HEK293 (cell line): ENCODE measurements around the gene ADAMTSL2.

ENCODE experiments used
- AEBP2 ChIP-seq: fragments of 450-650 bp; formaldehyde crosslinking; IDR thresholded peaks from 2 replicates; pipeline ENCODE4 v1.5.1; 2016; ENCODE audit warnings: missing biosample characterization, missing genetic modification characterization, borderline replicate concordance
- CTCF ChIP-seq: fragments of 450-650 bp; formaldehyde crosslinking; IDR thresholded peaks from 2 replicates; pipeline ENCODE4 v1.5.1; 2016; ENCODE audit warnings: missing biosample characterization, missing genetic modification characterization
- MYNN ChIP-seq: fragments of 450-650 bp; formaldehyde crosslinking; IDR thresholded peaks from 2 replicates; pipeline ENCODE4 v1.5.1; 2016; ENCODE audit warnings: missing biosample characterization, missing genetic modification characterization, borderline replicate concordance
- ZBTB26 ChIP-seq: fragments of 450-650 bp; formaldehyde crosslinking; optimal IDR thresholded peaks from 2 replicates; pipeline ENCODE3; 2016; ENCODE audit warnings: missing biosample characterization, mild to moderate bottlenecking, missing genetic modification characterization
- ZBTB49 ChIP-seq: fragments of 450-650 bp; formaldehyde crosslinking; IDR thresholded peaks from 2 replicates; pipeline ENCODE4 v1.5.1; 2016; ENCODE audit warnings: missing biosample characterization, missing genetic modification characterization, low read depth
- ZNF138 ChIP-seq: fragments of 450-650 bp; formaldehyde crosslinking; IDR thresholded peaks from 2 replicates; pipeline ENCODE4 v1.5.1; 2016; ENCODE audit warnings: missing biosample characterization, missing genetic modification characterization, borderline replicate concordance
- ZNF26 ChIP-seq: fragments of 450-650 bp; formaldehyde crosslinking; IDR thresholded peaks from 2 replicates; pipeline ENCODE4 v1.5.1; 2016; ENCODE audit warnings: missing biosample characterization, missing genetic modification characterization
- ZNF510 ChIP-seq: fragments of 450-650 bp; formaldehyde crosslinking; IDR thresholded peaks from 2 replicates; pipeline ENCODE4 v1.5.1; 2018; ENCODE audit warnings: mild to moderate bottlenecking, missing genetic modification characterization, missing biosample characterization; ENCODE audit not compliant: insufficient replicate concordance
- ZNF670 ChIP-seq: fragments of 450-650 bp; formaldehyde crosslinking; IDR thresholded peaks from 2 replicates; pipeline ENCODE4 v1.5.1; 2016; ENCODE audit warnings: missing biosample characterization, missing genetic modification characterization, low read depth

- TF ChIP-seq ZNF138 (tag by site-specific recombination) (no peak), ZNF26 (no peak), CTCF (tag by site-specific recombination) (no peak), AEBP2 (tag by site-specific recombination) (no peak), ZBTB49 (tag by site-specific recombination) (no peak), ZBTB26 (no peak), MYNN (tag by site-specific recombination) (no peak), ZNF670 (tag by site-specific recombination) (no peak), ZNF510 (tag by site-specific recombination) (no peak)
Observed at GRCh38 chr9:133580419-133580738, 45.9 kb downstream of the ADAMTSL2 start.
